GM20000 (cell line): ENCODE results near the gene PSAPL1.

Source experiments
- DNase-seq: peaks from one replicate; pipeline ENCODE4 v3.0.0; 2012; ENCODE audit warnings: low spot score
- CTCF ChIP-seq: IDR thresholded peaks from 2 replicates; pipeline ENCODE4 v1.5.1; 2012; ENCODE audit warnings: mild to moderate bottlenecking, control low read depth; ENCODE audit errors: extremely low read depth, missing control alignments

Gene PSAPL1

GRCh38 chr4:7427831-7428260 is 6.9 kb downstream of the PSAPL1 start:
- TF ChIP-seq CTCF: no peak
- DNase-seq: no peak

- no peak for TF ChIP-seq CTCF
- no peak for DNase-seq
Observed at GRCh38 chr4:7427361-7427760, 7.4 kb downstream of the PSAPL1 start.

- TF ChIP-seq CTCF: no peak
- no peak for DNase-seq
Observed at GRCh38 chr4:7426525-7427171, 8.1 kb downstream of the PSAPL1 start.

GRCh38 chr4:7425591-7426468 is 8.9 kb downstream of the PSAPL1 start:
- no peak for DNase-seq
- no peak for TF ChIP-seq CTCF

GRCh38 chr4:7425124-7425523 is 9.6 kb downstream of the PSAPL1 start:
- no peak for TF ChIP-seq CTCF
- no peak for DNase-seq

GRCh38 chr4:7424553-7425111 is 10.1 kb downstream of the PSAPL1 start:
- no peak for DNase-seq
- no peak for TF ChIP-seq CTCF

GRCh38 chr4:7423801-7424552 is 10.8 kb downstream of the PSAPL1 start:
- no peak for DNase-seq

More at GRCh38 chr4:7423801-7424552, 10.8 kb downstream of the PSAPL1 start:
- TF ChIP-seq CTCF: no peak
